PC-3 (cell line): Measurements from ENCODE around the gene INCA1.

Experiments used
- CTCF ChIP-seq: fragments of 300-600 bp; sonication (generic); conservative IDR thresholded peaks from 2 replicates; pipeline ENCODE4 v1.5.1; 2017; ENCODE audit warnings: antibody characterized with exemption, low read depth, mild to moderate bottlenecking, low read length
- EZH2 ChIP-seq: fragments of 300-600 bp; sonication (generic); IDR thresholded peaks from one replicate; pipeline ENCODE4 v1.6.1; 2017; ENCODE audit warnings: antibody characterized with exemption, mild to moderate bottlenecking, low read length; ENCODE audit not compliant: unreplicated experiment

- no peak for TF ChIP-seq CTCF
- no peak for TF ChIP-seq EZH2
Observed at GRCh38 chr17:4967539-4968485, 29.5 kb downstream of the INCA1 start, which contains the start of gene SPAG7.
